GM23338 (cell line): Measurements from ENCODE around the gene VASN.

Experiments
- CTCF ChIP-seq, 2 experiments: fragments of 200-600 bp in 1 of 2; sonication (generic) in 1 of 2; conservative IDR thresholded peaks; 2 replicates each; pipeline versions ENCODE4 v1.5.1 to v1.6.1; 2016 to 2017; ENCODE audit warnings: antibody characterized with exemption in 2 of 2, low read depth in 2 of 2, mild to moderate bottlenecking in 2 of 2, moderate library complexity in 1 of 2
- ETS1 ChIP-seq: IDR thresholded peaks from 2 replicates; pipeline ENCODE4 v1.6.1; 2016; ENCODE audit warnings: antibody characterized with exemption

GRCh38 chr16:4412854-4413253 is 41.2 kb downstream of the VASN start:
- TF ChIP-seq ETS1: no peak
- no peak for TF ChIP-seq CTCF (conservative IDR thresholded peaks at IDR 0.05; ENCODE audit: low read depth in 2 of 2)
